Coronary artery (tissue), 2 donors: Measurements from ENCODE around the gene TTC33.

Experiments used
- DNase-seq: peaks from one replicate; pipeline ENCODE4 v3.0.0-alpha.2; 2017; ENCODE audit warnings: low spot score
- H3K27ac ChIP-seq, 2 donors: fragments of 200-600 bp; sonication (generic); one replicate each; pipeline ENCODE4 v1.5.1; 2016 to 2019
- H3K4me3 ChIP-seq: fragments of 200-600 bp; sonication (generic); 2 replicates; pipeline ENCODE4 v1.5.1; 2016; ENCODE audit warnings: mild to moderate bottlenecking, moderate library complexity
- CTCF ChIP-seq: fragments of 200-600 bp; sonication (generic); IDR thresholded peaks from one replicate; pipeline ENCODE4 v1.5.1; 2019; ENCODE audit warnings: antibody characterized with exemption

TTC33 gene

GRCh38 chr5:40678460-40679147, 77.2 kb downstream of the TTC33 start:
- peak overlapping the region; percentile 87 to 88 for H3K27ac ChIP-seq
- DNase-seq: no peak
- no peak for TF ChIP-seq CTCF
- H3K4me3 ChIP-seq: peak overlapping the region; percentile 70

DNA sequence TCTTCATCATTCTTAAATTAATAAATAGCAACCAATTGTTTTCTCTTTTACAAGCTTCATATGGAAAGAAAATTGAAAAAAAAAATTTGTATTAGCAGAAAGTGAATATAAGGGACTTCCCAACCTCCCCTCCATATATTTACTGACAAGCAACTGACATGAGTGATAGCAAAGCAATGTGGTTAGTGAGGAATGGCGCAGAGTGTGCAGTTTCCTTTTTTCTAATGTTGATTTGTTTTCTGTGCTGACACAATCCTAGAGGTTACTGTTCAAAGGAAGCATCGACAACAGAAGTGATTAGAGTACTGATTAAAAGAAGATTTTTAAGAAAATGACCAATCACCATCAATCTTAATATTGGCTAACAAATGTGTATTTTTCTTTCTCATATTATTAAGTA, 77.7 kb downstream of the TTC33 start:
- no peak for DNase-seq
- H3K27ac ChIP-seq: peak overlapping the region in 1 of 2 donors; percentile 87
- H3K4me3 ChIP-seq: no peak overlapping the region

GRCh38 chr5:40677456-40677855, 78.3 kb downstream of the TTC33 start:
- H3K4me3 ChIP-seq: no peak overlapping the region
- no peak for TF ChIP-seq CTCF
- H3K27ac ChIP-seq: peak overlapping the region in 1 of 2 donors; percentile 13
- DNase-seq: no peak

More for the DNA sequence above, 77.7 kb downstream of the TTC33 start:
- TF ChIP-seq CTCF: no peak

- Histone ChIP-seq H3K4me3 (no peak overlapping the region), H3K27ac (peak overlapping the region in 1 of 2 donors; percentile 13)
- DNase-seq: no peak
- TF ChIP-seq CTCF: no peak
These were observed 79.0 kb downstream of the TTC33 start for GRCh38 chr5:40676613-40677343.

GRCh38 chr5:40675396-40676133, 80.2 kb downstream of the TTC33 start:
- no peak for DNase-seq
- Histone ChIP-seq H3K27ac (no peak overlapping the region), H3K4me3 (no peak overlapping the region)
- no peak for TF ChIP-seq CTCF

DNA sequence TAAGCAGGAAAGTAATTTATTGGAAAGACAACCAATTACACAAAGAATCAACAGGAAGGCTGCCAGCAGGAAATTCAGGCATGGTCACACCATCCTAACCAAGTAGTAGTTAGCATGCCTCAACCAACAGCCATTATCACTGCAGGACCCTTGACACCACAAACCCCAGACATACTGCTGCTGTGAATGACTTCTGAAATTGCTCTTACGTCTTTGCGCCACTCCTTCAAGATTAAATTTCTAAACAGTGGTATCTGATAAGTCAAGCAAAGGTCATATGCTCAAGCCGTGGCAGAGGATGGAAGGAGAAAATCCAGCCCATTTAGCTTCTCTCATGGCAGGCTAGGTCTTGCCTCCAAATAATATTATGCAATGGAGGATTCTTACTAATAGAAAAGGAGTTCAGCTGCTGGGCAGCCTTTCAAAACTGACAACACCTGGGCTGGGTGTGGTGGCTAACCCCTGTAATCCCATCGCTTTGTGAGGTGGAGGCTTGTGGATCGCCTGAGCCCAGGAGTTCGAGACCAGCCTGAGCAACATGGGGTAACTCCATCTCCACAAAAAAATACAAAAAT, 81.0 kb downstream of the TTC33 start:
- no peak for DNase-seq
- Histone ChIP-seq H3K27ac (no peak overlapping the region), H3K4me3 (no peak overlapping the region)
- no peak for TF ChIP-seq CTCF
